Mesothelial cell of epicardium (in vitro differentiated cells): Measurements from ENCODE around the gene IFNL4. TPM values are rescaled to one million over a fixed set of nuclear protein-coding genes. Genes with fewer than 3 reads are reported as not detected.
A peak's percentile ranks its signal among the peaks of the same experiment; 100 is the strongest.

Experiments
- DNase-seq, 2 experiments: peaks; one replicate each; pipeline ENCODE4 v3.0.0; 2021; ENCODE audit warnings: low spot score in 2 of 2; ENCODE audit not compliant: unreplicated experiment in 2 of 2
- H3K27ac Mint-ChIP-seq: 2 replicates; pipeline ENCODE4 v1.8.0; 2021; ENCODE audit warnings: mixed read lengths
- H3K27me3 Mint-ChIP-seq: 2 replicates; pipeline ENCODE4 v1.8.0; 2021; ENCODE audit warnings: low read depth, mixed read lengths
- H3K36me3 Mint-ChIP-seq: 2 replicates; pipeline ENCODE4 v1.8.0; 2021; ENCODE audit warnings: mixed read lengths
- H3K4me1 Mint-ChIP-seq: 2 replicates; pipeline ENCODE4 v1.8.0; 2021; ENCODE audit warnings: mixed read lengths
- H3K4me3 Mint-ChIP-seq: 2 replicates; pipeline ENCODE4 v1.8.0; 2021; ENCODE audit warnings: mild to moderate bottlenecking, moderate library complexity, mixed read lengths
- H3K9me3 Mint-ChIP-seq: 2 replicates; pipeline ENCODE4 v1.8.0; 2021; ENCODE audit warnings: mixed read lengths
- total RNA-seq: library from RNA; stranded (reverse); gene quantifications from 3 replicates; pipeline ENCODE4 v1.2.1, GENCODE V29; 2021
- TF ChIP-seq, protein P1 (sequence below): fragments of 200-600 bp; sonication (generic); IDR thresholded peaks from one replicate; pipeline ENCODE4 v1.5.0; 2021; ENCODE audit warnings: antibody characterized with exemption; ENCODE audit not compliant: unreplicated experiment

IFNL4 gene
- total RNA-seq, 1 donor from 2014 or later = 0.74 TPM

DNA sequence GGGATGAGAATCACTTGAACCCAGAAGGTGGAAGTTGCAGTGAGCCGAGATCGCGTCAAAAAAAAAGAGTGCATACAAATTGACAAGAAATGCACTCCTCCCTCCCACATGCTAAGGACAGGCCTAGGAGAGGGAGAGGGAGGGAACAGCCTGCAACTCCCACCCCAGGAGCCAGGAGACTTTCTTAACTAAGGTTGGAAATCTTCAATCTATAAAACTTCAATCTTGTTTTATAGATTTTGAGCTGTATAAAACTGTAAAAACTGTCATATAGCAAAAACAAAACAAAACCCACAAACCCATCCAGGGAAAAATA is 43.2 kb downstream of the IFNL4 start:
- peaks cover 13% of the 10 kb centered on the region for H3K4me1 Mint-ChIP-seq
- no peaks in the 10 kb centered on the region for H3K9me3 Mint-ChIP-seq
- peaks cover 13% of the 10 kb centered on the region for H3K27me3 Mint-ChIP-seq
- TF ChIP-seq, protein P1, sequence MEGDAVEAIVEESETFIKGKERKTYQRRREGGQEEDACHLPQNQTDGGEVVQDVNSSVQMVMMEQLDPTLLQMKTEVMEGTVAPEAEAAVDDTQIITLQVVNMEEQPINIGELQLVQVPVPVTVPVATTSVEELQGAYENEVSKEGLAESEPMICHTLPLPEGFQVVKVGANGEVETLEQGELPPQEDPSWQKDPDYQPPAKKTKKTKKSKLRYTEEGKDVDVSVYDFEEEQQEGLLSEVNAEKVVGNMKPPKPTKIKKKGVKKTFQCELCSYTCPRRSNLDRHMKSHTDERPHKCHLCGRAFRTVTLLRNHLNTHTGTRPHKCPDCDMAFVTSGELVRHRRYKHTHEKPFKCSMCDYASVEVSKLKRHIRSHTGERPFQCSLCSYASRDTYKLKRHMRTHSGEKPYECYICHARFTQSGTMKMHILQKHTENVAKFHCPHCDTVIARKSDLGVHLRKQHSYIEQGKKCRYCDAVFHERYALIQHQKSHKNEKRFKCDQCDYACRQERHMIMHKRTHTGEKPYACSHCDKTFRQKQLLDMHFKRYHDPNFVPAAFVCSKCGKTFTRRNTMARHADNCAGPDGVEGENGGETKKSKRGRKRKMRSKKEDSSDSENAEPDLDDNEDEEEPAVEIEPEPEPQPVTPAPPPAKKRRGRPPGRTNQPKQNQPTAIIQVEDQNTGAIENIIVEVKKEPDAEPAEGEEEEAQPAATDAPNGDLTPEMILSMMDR = no peak
- no peaks in the 10 kb centered on the region for H3K36me3 Mint-ChIP-seq
- no peak for DNase-seq
- no peak overlapping the region for H3K27ac Mint-ChIP-seq
- no peak overlapping the region for H3K4me3 Mint-ChIP-seq

GRCh38 chr19:39203372-39204341 is 45.0 kb downstream of the IFNL4 start, which contains the start of gene SYCN:
Gene SYCN, minus strand, starts transcription at chr19:39204263. Its CDS starts 9 bp downstream, at chr19:39204254.
- no peak for DNase-seq
- TF ChIP-seq, protein P1 = no peak
- Mint-ChIP-seq H3K9me3 (no peaks in the 10 kb centered on the region), H3K4me3 (no peak within 1 kb of the TSS), H3K4me1 (peaks cover 13% of the 10 kb centered on the region), H3K36me3 (no peaks in the 10 kb centered on the region), H3K27ac (peak within 1 kb of the TSS; percentile 48), H3K27me3 (peaks cover 18% of the 10 kb centered on the region)

DNA sequence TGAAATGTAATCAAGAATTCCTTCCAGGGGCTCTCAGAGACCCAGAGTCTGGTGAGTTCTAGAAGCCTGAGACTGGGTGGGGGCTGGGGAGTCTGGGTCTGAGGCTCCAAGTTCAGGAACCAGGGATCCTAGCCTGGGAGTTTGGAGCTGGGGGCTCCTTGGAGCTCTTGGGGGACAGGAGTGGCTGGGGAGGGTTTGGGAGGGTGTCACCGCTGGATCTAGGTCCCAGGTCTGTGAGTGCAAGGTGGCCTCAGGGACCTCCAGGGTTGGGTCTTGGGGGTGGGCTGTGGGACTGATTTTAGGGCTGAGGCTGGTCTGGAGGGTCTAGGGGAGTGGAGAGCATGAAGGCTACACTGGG is 45.7 kb downstream of the IFNL4 start:
- Mint-ChIP-seq H3K4me3 (no peak overlapping the region), H3K27ac (no peak overlapping the region), H3K27me3 (peaks cover 21% of the 10 kb centered on the region), H3K4me1 (peaks cover 13% of the 10 kb centered on the region), H3K36me3 (no peaks in the 10 kb centered on the region), H3K9me3 (no peaks in the 10 kb centered on the region)
- TF ChIP-seq, protein P1 = no peak
- no peak for DNase-seq

- Mint-ChIP-seq H3K4me1 (peaks cover 23% of the 10 kb centered on the region), H3K27me3 (peaks cover 36% of the 10 kb centered on the region), H3K9me3 (no peaks in the 10 kb centered on the region), H3K36me3 (no peaks in the 10 kb centered on the region), H3K27ac (no peak overlapping the region), H3K4me3 (no peak overlapping the region)
- TF ChIP-seq, protein P1 = no peak
- no peak for DNase-seq
Observed at GRCh38 chr19:39200803-39201115, 47.9 kb downstream of the IFNL4 start.

- H3K9me3 Mint-ChIP-seq = no peaks in the 10 kb centered on the region
- peaks cover 41% of the 10 kb centered on the region for H3K27me3 Mint-ChIP-seq
- H3K4me1 Mint-ChIP-seq = peaks cover 22% of the 10 kb centered on the region
- no peak for DNase-seq
- no peak overlapping the region for H3K4me3 Mint-ChIP-seq
- no peaks in the 10 kb centered on the region for H3K36me3 Mint-ChIP-seq
- TF ChIP-seq, protein P1 = no peak
- H3K27ac Mint-ChIP-seq = no peak overlapping the region
Observed at GRCh38 chr19:39200066-39200802, 48.4 kb downstream of the IFNL4 start.
